GM12873 (cell line): Measurements from ENCODE around the gene EPB41L2.

Source experiments
- TF ChIP-seq, protein P1 (sequence below): IDR thresholded peaks from 2 replicates; pipeline ENCODE4 v1.5.1; 2012; ENCODE audit warnings: low read depth, mild to moderate bottlenecking, moderate library complexity, low read length, control low read depth; ENCODE audit not compliant: insufficient read depth; ENCODE audit errors: missing control alignments

Gene EPB41L2

DNA sequence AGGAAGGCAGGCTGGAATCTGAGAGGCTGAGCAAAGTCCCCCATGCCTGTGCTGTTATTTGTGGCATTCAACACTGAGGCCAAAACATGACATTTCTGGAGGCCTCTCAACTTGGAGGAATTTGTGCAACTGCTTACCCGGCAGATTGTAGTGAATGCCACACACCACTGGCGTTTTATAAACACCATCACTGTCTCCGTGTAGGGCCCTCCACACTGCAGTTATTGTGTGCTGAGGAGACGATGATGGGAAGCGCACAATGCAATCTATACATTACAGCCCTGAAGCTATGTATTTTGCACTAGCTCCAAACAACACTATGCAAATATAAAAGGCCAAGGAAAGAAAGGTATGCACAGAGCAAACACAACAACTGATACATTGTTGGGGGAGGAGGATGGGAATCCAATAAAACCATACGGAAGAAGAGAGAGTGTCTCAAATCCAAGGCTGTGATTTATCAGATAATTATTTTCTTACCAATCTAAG is 129.3 kb downstream of the EPB41L2 start:
- TF ChIP-seq, protein P1, sequence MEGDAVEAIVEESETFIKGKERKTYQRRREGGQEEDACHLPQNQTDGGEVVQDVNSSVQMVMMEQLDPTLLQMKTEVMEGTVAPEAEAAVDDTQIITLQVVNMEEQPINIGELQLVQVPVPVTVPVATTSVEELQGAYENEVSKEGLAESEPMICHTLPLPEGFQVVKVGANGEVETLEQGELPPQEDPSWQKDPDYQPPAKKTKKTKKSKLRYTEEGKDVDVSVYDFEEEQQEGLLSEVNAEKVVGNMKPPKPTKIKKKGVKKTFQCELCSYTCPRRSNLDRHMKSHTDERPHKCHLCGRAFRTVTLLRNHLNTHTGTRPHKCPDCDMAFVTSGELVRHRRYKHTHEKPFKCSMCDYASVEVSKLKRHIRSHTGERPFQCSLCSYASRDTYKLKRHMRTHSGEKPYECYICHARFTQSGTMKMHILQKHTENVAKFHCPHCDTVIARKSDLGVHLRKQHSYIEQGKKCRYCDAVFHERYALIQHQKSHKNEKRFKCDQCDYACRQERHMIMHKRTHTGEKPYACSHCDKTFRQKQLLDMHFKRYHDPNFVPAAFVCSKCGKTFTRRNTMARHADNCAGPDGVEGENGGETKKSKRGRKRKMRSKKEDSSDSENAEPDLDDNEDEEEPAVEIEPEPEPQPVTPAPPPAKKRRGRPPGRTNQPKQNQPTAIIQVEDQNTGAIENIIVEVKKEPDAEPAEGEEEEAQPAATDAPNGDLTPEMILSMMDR = no peak

DNA sequence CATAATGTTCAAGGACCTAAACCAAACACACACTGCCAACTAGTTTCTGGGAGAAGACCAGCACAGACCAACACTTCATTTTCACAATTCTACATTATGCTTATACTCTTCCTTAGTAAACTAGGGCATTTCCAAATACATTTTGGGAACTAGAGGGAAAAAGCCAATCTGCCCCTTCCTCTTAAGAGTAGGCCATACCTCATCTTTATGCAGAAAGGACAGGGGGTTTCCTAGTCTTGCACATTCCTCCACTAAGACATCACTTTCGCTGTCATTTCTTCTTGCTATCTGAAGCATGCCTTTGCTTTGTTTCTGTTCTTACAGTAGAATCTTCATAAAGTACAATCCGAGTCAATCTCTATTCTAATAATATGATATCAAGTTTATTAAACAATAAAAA is 130.1 kb downstream of the EPB41L2 start:
- TF ChIP-seq, protein P1 = no peak

DNA sequence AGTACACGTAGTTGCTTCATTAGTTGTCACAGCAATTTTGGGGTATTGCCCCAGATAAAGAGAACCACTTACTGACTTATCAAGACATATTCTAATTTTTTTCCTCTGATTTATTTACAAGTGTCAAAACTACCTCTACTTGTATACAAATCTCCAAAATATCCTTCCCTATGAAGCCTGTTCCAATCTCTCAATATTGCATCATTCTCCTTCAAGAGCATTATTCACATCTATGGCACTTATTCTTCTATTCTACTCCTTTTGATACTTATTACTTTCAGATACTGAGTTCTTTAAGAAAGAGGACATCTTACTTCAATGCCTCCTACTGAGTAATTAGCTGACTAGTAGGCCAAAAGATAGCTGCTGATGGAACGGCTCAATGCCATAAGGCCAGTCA is 130.6 kb downstream of the EPB41L2 start:
- TF ChIP-seq, protein P1 = no peak

DNA sequence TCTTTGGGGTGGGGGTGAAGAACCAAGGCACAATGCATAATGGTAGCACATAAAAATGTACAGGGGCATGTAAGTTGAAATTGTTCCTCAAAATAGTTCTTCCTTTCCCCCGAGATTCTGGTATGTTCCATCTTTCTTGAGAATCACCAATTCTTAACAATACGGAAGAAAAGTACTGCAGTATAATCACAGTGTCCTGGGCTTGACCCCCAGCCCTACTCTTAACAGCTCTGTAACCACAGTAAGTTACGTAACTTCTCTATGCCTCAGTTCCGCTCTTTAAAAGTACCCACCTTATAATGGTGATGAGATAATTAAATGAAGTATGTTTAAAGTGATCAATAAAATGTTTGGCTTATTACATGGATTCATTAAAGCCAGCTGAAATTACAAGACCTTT is 131.4 kb downstream of the EPB41L2 start:
- TF ChIP-seq, protein P1 = no peak

DNA sequence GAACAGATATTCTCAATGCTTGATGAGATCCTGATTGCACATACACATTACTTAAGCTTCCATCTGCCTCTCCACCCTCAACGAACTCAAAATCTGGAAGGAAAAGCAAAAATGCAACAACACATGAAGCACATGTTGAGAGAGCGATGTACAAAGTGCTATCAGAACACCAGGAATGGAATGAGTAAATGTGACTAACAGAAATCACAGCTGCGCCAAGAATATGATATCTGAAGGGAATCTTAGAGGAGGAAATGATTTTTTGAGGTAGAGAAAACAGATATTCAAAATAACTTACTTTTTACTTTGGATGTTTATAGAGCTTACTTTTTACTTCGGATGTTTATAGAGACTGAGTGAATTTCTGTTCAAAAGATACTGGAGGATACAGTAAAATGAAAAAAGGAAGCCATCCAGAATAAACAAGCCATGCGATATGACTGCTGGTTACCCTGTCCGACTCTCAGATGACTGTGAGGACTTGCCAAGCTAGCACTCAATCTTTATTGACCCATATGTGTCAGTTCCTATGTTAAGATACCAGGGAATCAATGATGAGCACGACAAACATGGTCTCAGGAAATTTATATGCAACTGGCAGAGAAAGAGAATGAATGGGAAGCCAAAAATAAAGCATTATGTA is 133.9 kb downstream of the EPB41L2 start:
- TF ChIP-seq, protein P1 = no peak

DNA sequence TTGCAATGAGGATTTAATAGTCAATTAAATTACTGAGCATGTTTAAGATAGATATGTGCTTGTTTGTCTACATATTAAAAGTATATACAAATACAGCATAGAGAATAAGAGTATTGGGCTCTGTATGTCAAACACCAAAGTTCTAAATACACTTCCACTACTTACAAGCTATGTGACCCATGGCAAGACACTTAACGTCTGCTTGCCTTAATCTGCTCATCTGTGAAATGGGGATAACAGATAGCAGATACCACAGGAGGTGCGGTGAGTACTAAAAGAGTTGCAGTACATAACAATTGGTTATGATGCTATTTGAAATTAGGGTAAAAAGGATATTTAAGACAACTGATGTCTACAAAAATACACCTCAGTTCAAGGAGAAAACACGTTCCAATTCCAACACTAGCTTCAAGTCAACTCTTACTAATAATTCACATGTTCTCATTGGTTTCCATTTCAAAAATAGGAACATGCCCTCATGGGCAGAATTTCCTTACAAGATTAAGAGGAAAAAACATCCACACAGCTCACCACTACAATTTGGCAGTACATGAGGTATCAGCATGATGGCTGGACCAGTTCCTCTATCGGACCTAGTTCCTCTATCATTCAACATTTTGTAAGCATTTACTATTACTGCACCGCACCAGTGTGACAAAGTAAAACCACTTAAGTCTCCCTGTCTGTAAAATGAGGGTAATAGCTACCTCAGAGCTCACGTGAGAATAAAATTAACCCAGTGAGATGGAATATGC is 134.7 kb downstream of the EPB41L2 start:
- TF ChIP-seq, protein P1 = no peak

DNA sequence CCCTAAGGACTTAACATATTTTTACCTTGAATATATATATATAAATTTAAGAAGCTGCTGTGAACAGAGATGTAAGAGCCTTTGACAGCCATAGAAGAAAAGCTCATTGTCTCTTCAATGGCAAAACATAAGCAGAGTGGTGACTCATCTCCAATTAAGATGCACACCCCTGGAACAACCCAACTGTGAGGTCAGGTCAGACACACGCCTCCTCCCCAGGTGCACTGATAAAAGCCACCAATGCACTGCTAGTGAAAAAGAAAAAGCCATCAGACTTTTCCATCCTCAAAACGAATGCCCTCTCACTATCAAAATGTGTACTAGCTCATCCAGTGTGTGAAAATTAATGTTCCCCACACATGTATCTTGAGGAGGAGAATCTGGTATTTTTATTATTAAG is 135.7 kb downstream of the EPB41L2 start:
- TF ChIP-seq, protein P1 = no peak
